Mucosa of rectum (tissue), 2 donors: ENCODE measurements around the gene PROX2.
A peak's percentile ranks its signal among the peaks of the same experiment; 100 is the strongest.

Experiments used
- H3K27ac ChIP-seq, 2 donors: one replicate each; pipeline ENCODE4 v1.7.0; 2013; ENCODE audit warnings: inconsistent platforms in 2 of 2, low read depth in 2 of 2, low read length in 2 of 2
- H3K27me3 ChIP-seq, 2 donors: one replicate each; pipeline ENCODE4 v1.7.0; 2013; ENCODE audit warnings: low read length in 2 of 2; ENCODE audit not compliant: control insufficient read depth in 2 of 2, insufficient read depth in 2 of 2
- H3K36me3 ChIP-seq, 2 donors: one replicate each; pipeline ENCODE4 v1.7.0; 2013; ENCODE audit warnings: low read length in 2 of 2; ENCODE audit not compliant: control insufficient read depth in 2 of 2, insufficient read depth in 2 of 2
- H3K4me1 ChIP-seq, 2 donors: one replicate each; pipeline ENCODE4 v1.7.0; 2013; ENCODE audit warnings: low read length in 2 of 2, mild to moderate bottlenecking in 1 of 2; ENCODE audit not compliant: control insufficient read depth in 2 of 2, insufficient read depth in 2 of 2
- H3K4me3 ChIP-seq, 2 donors: one replicate each; pipeline ENCODE4 v1.7.0; 2013; ENCODE audit warnings: low read length in 2 of 2
- H3K9ac ChIP-seq, 2 donors: one replicate each; pipeline ENCODE4 v1.7.0; 2013; ENCODE audit warnings: low read length in 2 of 2, low read depth in 1 of 2, mild to moderate bottlenecking in 1 of 2
- H3K9me3 ChIP-seq, 2 donors: one replicate each; pipeline ENCODE4 v1.7.0; 2013; ENCODE audit warnings: low read length in 2 of 2; ENCODE audit not compliant: control insufficient read depth in 2 of 2
- donor health status: healthy.
- donor health status: Normal muscosa, but diverticular disease.

Gene PROX2

GRCh38 chr14:74864198-74864597, 11.7 kb downstream of the PROX2 start:
- no peaks in the 10 kb centered on the region for H3K4me1 ChIP-seq
- no peaks in the 10 kb centered on the region for H3K36me3 ChIP-seq
- no peak overlapping the region for H3K27ac ChIP-seq
- no peak overlapping the region for H3K9ac ChIP-seq
- no peak overlapping the region for H3K4me3 ChIP-seq
- H3K9me3 ChIP-seq, result no peaks in the 10 kb centered on the region
- H3K27me3 ChIP-seq, result no peaks in the 10 kb centered on the region

GRCh38 chr14:74863274-74863673, 12.7 kb downstream of the PROX2 start:
- no peaks in the 10 kb centered on the region for H3K9me3 ChIP-seq
- no peak overlapping the region for H3K9ac ChIP-seq
- H3K4me3 ChIP-seq, result no peak overlapping the region
- H3K27ac ChIP-seq, result no peak overlapping the region
- H3K36me3 ChIP-seq, result no peaks in the 10 kb centered on the region
- no peaks in the 10 kb centered on the region for H3K4me1 ChIP-seq
- no peaks in the 10 kb centered on the region for H3K27me3 ChIP-seq

GRCh38 chr14:74861734-74862090, 14.2 kb downstream of the PROX2 start:
- Histone ChIP-seq H3K27me3 (no peaks in the 10 kb centered on the region), H3K4me1 (no peaks in the 10 kb centered on the region), H3K4me3 (no peak overlapping the region), H3K36me3 (no peaks in the 10 kb centered on the region), H3K9ac (no peak overlapping the region), H3K9me3 (no peaks in the 10 kb centered on the region), H3K27ac (no peak overlapping the region)

GRCh38 chr14:74860899-74861733, 14.8 kb downstream of the PROX2 start:
- Histone ChIP-seq H3K27me3 (no peaks in the 10 kb centered on the region), H3K27ac (no peak overlapping the region), H3K9me3 (no peaks in the 10 kb centered on the region), H3K4me3 (no peak overlapping the region), H3K9ac (peak overlapping the region in 1 of 2 donors; percentile 19), H3K4me1 (no peaks in the 10 kb centered on the region), H3K36me3 (no peaks in the 10 kb centered on the region)

GRCh38 chr14:74859757-74860552, 16.0 kb downstream of the PROX2 start:
- H3K9ac ChIP-seq, result peak overlapping the region in 1 of 2 donors; percentile 19
- no peak overlapping the region for H3K4me3 ChIP-seq
- no peaks in the 10 kb centered on the region for H3K36me3 ChIP-seq
- H3K4me1 ChIP-seq, result no peaks in the 10 kb centered on the region
- H3K27ac ChIP-seq, result no peak overlapping the region
- H3K27me3 ChIP-seq, result no peaks in the 10 kb centered on the region
- no peaks in the 10 kb centered on the region for H3K9me3 ChIP-seq

- Histone ChIP-seq H3K27ac (no peak overlapping the region), H3K9me3 (no peaks in the 10 kb centered on the region), H3K36me3 (no peaks in the 10 kb centered on the region)
Measured at GRCh38 chr14:74858022-74858421, 17.9 kb downstream of the PROX2 start.

GRCh38 chr14:74856366-74856765, 19.6 kb downstream of the PROX2 start:
- H3K27me3 ChIP-seq, result no peaks in the 10 kb centered on the region
- H3K9ac ChIP-seq, result no peak overlapping the region
- H3K9me3 ChIP-seq, result no peaks in the 10 kb centered on the region
- H3K36me3 ChIP-seq, result no peaks in the 10 kb centered on the region
- no peak overlapping the region for H3K4me3 ChIP-seq
- no peak overlapping the region for H3K27ac ChIP-seq
- peaks cover 0 to 5% of the 10 kb centered on the region in 2 donors for H3K4me1 ChIP-seq

More at GRCh38 chr14:74858022-74858421, 17.9 kb downstream of the PROX2 start:
- Histone ChIP-seq H3K9ac (no peak overlapping the region), H3K4me1 (peaks cover 0 to 5% of the 10 kb centered on the region in 2 donors), H3K4me3 (no peak overlapping the region), H3K27me3 (no peaks in the 10 kb centered on the region)

- Histone ChIP-seq H3K4me1 (peaks cover 0 to 5% of the 10 kb centered on the region in 2 donors), H3K36me3 (no peaks in the 10 kb centered on the region), H3K9me3 (no peaks in the 10 kb centered on the region), H3K4me3 (no peak overlapping the region), H3K27me3 (no peaks in the 10 kb centered on the region), H3K27ac (no peak overlapping the region), H3K9ac (no peak overlapping the region)
Measured at GRCh38 chr14:74855945-74856344, 20.0 kb downstream of the PROX2 start.

- Histone ChIP-seq H3K9ac (no peak overlapping the region), H3K27ac (no peak overlapping the region), H3K27me3 (no peaks in the 10 kb centered on the region), H3K9me3 (no peaks in the 10 kb centered on the region), H3K4me3 (no peak overlapping the region), H3K36me3 (no peaks in the 10 kb centered on the region), H3K4me1 (peaks cover 0 to 5% of the 10 kb centered on the region in 2 donors)
Measured at GRCh38 chr14:74855021-74855420, 20.9 kb downstream of the PROX2 start.

- Histone ChIP-seq H3K27ac (peak overlapping the region in 1 of 2 donors; percentile 32), H3K4me1 (peaks cover 0 to 5% of the 10 kb centered on the region in 2 donors), H3K9me3 (no peaks in the 10 kb centered on the region), H3K9ac (no peak overlapping the region), H3K4me3 (no peak overlapping the region), H3K27me3 (no peaks in the 10 kb centered on the region), H3K36me3 (no peaks in the 10 kb centered on the region)
Measured at GRCh38 chr14:74853581-74853980, 22.4 kb downstream of the PROX2 start.
